ENCODE data around the gene DGCR8.
"Not testable (repeated sequence)": the region's sequence is repeated elsewhere in the genome, so short reads cannot be mapped to it uniquely, and the experiment has no call there.

Gene DGCR8

GRCh38 chr22:20053407-20054033, 26.5 kb upstream of the DGCR8 start:
- no peak for DNase-seq

DNA sequence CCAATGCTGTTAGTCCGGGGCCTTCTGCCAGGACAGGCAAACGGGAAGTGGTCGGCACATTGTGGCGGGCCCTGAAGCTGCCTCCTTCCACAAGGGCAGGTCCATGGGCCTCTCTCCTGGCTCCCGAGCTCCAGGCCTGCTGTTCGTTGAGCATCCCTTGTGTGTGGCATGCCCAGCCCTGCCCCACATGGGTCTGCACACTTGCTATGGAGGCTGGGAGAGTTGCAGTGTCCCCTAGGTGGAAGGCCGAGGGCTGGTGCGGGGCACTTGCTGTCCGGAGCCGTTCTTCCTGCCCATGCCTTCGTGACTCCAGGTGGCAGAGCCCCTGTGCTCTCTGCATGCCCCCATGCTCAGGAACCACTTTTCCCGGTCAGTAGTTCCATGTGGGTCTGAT, 26.0 kb upstream of the DGCR8 start:
- DNase-seq: no peak

DNA sequence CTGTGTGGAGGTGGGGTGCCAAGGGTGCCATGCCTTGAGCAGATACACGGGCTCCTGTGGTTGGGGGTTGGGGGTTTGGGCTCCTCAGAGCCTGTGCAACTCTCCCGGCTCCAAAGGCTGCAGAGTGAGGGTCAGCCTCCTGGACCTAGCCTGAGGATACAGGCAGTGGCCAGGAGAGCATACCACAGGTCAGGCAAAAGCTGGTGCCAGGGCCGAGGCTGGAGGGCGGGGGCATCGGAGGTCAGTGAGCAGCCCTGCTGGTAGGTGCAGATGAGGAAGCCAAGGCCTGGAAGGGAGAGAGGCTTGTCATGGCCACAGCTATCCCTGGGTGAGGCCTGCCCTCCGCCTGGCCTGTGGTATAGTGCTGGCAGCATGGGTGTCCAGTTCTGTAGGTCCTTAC, 25.6 kb upstream of the DGCR8 start:
- no peak for DNase-seq

- DNase-seq: no peak
Observed at GRCh38 chr22:20055144-20055543, 24.9 kb upstream of the DGCR8 start.

DNA sequence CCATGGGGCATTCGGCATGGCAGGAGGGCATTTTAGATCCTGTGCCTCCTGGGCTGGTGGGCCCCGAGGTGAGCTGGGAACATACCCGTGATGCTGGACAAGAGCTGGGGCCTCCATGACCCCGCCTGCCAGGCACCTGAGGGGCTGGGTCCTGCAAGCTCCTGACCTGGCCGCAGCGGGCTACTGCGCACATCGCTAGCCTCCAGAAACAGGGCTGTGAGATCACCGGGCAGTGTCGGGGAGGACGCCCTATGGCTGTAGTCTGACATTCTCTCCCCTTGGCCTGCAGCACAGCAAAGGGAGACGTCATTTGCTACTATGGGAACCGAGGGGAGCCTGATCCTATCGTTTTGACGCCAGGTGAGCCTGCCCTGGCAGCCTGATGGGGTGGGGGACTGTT, 24.4 kb upstream of the DGCR8 start:
- no peak for DNase-seq

DNA sequence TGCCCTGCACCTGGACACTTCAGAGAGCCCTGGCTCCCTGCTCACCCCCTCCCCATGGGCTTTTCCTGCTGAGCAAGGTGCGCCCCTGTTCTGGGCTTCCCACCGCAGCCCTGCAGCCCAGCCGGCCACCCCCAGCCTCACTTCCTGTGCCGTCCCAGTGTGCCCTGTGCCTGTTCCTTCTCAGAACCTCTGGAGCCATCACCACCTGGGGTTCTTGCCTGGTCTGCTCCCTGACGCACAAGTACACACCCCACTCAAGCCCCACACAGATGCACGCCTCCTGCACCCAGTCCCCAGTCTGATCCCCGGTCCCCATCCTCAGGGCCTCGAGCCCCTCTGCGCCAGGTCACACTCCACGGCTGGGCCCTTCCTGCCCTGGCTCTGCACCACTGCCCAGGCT, 23.9 kb upstream of the DGCR8 start:
- DNase-seq: no peak

DNA sequence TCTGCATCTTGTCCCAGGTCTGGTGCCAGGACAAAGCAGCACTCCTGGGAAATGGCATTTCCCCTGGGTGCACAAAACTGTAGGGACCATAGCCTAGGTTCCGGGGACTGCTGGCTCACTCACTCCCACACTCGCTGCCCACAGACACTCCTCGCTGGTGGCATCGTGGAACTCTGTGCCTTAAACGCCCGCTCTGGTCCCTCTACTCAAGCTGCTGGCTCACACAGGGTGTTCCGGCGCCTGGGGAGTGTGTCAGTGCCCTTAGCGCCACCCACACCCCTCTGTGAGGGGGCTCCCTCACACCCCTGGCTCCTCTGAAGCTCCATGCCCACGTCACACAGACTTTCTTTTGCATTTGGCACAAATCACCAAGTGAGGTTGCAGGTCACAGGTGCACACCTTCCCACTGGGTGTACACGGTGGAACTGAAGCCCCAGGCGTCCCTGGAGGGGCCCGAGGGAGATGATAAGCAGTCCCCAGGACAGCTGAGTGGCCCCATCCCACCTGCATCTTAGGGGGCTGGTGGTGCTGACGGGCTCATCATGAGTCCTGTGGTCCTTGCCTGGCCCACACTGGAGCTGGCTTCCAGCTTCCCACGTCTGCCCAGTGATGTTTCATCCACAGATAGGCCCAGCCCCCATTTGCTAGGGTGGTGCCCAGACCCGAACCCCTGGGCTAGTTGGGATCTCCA, 23.2 kb upstream of the DGCR8 start:
- no peak for DNase-seq

DNA sequence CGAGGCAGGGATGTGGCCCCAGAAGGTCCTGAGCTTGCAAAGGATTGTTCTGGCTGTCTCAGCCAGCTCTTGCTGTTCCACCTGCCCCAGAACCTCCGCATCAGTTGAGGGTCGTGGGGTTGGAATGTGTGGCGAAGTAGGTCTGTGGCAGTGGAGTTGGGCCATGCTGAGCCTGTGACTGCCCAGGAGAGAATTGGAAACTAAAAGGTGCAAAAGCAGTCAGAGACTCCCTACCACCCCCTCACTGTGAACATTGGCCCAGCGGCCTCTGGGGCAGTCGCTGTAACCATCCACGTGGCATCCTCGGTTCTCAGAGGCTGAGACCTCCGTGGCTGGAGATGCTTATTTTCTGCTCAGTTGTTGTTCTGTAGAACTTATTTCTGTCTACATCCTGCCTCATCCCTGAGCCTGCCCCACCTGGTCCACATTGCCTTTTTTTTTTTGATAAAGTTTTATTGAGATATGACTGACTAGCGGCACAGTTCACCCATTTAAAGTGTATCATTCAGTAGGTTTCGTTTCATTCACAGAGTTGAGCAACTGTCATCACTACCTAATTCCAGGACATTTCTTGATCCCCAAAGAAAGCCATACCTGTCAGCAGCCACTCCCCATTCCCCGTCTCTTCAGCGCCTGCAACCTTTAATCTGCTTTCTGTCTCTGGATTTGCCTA, 22.3 kb upstream of the DGCR8 start:
- no peak for DNase-seq

- no peak for DNase-seq
Observed at GRCh38 chr22:20058989-20059770, 20.9 kb upstream of the DGCR8 start.

GRCh38 chr22:20060700-20061480, 19.2 kb upstream of the DGCR8 start:
- peak; percentile 20 for DNase-seq

GRCh38 chr22:20061481-20061861, 18.6 kb upstream of the DGCR8 start:
- no peak for DNase-seq

- no peak for DNase-seq
Observed at GRCh38 chr22:20062043-20062765, 17.8 kb upstream of the DGCR8 start.

DNA sequence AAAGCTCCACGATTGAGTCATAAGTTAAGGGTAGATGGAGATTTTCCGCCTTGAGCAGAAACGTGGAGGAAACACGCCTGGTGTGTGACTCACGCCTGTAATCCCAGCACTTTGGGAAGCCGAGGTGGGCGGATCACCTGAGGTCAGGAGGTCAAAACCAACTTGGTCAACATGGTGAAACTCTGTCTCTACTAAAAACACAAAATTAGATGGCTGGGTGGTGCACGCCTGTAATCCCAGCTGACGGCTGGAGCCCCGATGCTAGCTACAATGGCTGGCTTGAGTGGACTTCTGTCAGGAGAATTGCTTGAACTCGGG, 17.3 kb upstream of the DGCR8 start:
- no peak for DNase-seq

- no peak for DNase-seq
Observed at GRCh38 chr22:20063271-20064139, 16.5 kb upstream of the DGCR8 start.

DNA sequence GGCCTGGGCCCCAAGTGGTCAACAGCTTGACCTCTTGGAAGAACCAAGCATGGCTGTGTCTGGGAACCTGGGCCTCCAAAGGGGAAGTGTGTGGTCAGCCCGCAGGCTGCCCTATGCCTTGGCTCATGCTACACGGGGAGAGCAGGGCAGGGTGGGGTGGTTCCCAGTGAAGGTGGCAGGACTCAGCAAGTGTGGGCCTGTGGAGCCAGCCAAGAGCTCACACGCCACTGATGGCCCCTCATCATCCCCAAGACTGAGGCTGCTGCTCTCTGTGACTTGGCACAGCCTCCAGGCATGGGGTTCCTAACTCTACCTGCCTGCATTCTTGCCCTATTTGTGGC, 15.9 kb upstream of the DGCR8 start:
- DNase-seq: no peak

GRCh38 chr22:20064545-20065262, 15.3 kb upstream of the DGCR8 start:
- no peak for DNase-seq

GRCh38 chr22:20065896-20066616, 14.0 kb upstream of the DGCR8 start:
- DNase-seq: no peak

- DNase-seq: no peak
Observed at GRCh38 chr22:20066617-20067383, 13.2 kb upstream of the DGCR8 start.

DNA sequence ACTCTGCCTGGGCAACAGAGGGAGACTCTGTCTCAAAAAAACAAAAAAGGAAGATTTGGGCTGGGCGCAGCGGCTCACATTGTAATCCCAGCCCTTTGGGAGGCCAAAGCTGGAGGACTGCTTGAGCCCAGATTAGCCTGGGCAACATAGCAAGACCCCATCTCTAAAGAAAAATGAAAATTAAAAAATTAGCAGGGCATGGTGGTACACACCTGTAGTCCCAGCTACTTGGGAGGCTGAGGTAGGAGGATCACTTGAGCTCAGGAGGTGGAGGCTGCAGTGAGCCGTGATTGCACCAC, 12.7 kb upstream of the DGCR8 start:
- not testable (repeated sequence) for DNase-seq

Measured in stimulated activated CD4-positive, alpha-beta T cell treated with anti-CD3 and anti-CD28 coated beads, Interleukin-4, amount 100 ng/mL, for 1 hour (primary cell).